Activated T-cell treated with anti-CD3 and anti-CD28 coated beads, Interleukin-2, amount 50 U/mL, for 72 hours (primary cell): Measurements from ENCODE around the gene SHISAL2B. TPM values are rescaled to one million over a fixed set of nuclear protein-coding genes. Genes with fewer than 3 reads are reported as not detected.
A peak's percentile ranks its signal among the peaks of the same experiment; 100 is the strongest.
"Not testable (repeated sequence)": the region's sequence is repeated elsewhere in the genome, so short reads cannot be mapped to it uniquely, and the experiment has no call there.

Experiments
- ATAC-seq, 2 donors: fragments of 150-1000 bp; cut with Tn5 transposase; replicated peaks in 1 of 2; 2 replicates each; pipeline ENCODE4 v1.10.0; 2021; ENCODE audit warnings: moderate library complexity in 2 of 2, mild to moderate bottlenecking in 1 of 2
- DNase-seq, 2 donors: peaks; one replicate each; pipeline ENCODE4 v3.0.0; 2021 to 2022; ENCODE audit warnings: mixed read lengths in 1 of 2
- H3K27ac Mint-ChIP-seq: one replicate; pipeline ENCODE4 v1.8.0; 2022; ENCODE audit warnings: mild to moderate bottlenecking, moderate library complexity, mixed read lengths
- H3K27me3 Mint-ChIP-seq: one replicate; pipeline ENCODE4 v1.8.0; 2022; ENCODE audit warnings: low read depth, mixed read lengths
- H3K36me3 Mint-ChIP-seq, 2 donors: one replicate each; pipeline ENCODE4 v1.8.0; 2022; ENCODE audit warnings: mixed read lengths in 2 of 2, mild to moderate bottlenecking in 1 of 2; ENCODE audit not compliant: insufficient read depth in 2 of 2
- H3K4me1 Mint-ChIP-seq: one replicate; pipeline ENCODE4 v1.8.0; 2022; ENCODE audit warnings: low read depth, mixed read lengths
- H3K4me3 Mint-ChIP-seq, 2 donors: one replicate each; pipeline ENCODE4 v1.8.0; 2022; ENCODE audit warnings: mild to moderate bottlenecking in 2 of 2, mixed read lengths in 2 of 2, moderate library complexity in 2 of 2
- H3K9me3 Mint-ChIP-seq, 2 donors: one replicate each; pipeline ENCODE4 v1.8.0; 2022; ENCODE audit warnings: mixed read lengths in 2 of 2
- total RNA-seq, 2 donors: library from RNA; stranded (reverse); gene quantifications; one replicate each; pipeline ENCODE4 v1.2.3, GENCODE V29; 2022

SHISAL2B gene
- total RNA-seq, 2 donors from 2014 or later: not detected

GRCh38 chr5:64671678-64672077 is 18.6 kb upstream of the SHISAL2B start:
- Mint-ChIP-seq H3K4me3 (no peak overlapping the region), H3K9me3 (no peaks in the 10 kb centered on the region), H3K4me1 (no peaks in the 10 kb centered on the region), H3K27me3 (peaks cover 13% of the 10 kb centered on the region), H3K36me3 (no peaks in the 10 kb centered on the region), H3K27ac (no peak overlapping the region)
- DNase-seq (no peak), ATAC-seq (no peak)

- H3K27me3 Mint-ChIP-seq: peaks cover 25% of the 10 kb centered on the region
- ATAC-seq (no peak), DNase-seq (no peak)
- no peak overlapping the region for H3K4me3 Mint-ChIP-seq
- no peaks in the 10 kb centered on the region for H3K4me1 Mint-ChIP-seq
- H3K36me3 Mint-ChIP-seq: no peaks in the 10 kb centered on the region
- no peaks in the 10 kb centered on the region for H3K9me3 Mint-ChIP-seq
- H3K27ac Mint-ChIP-seq: no peak overlapping the region
Observed at GRCh38 chr5:64678374-64678773, 11.9 kb upstream of the SHISAL2B start.

DNA sequence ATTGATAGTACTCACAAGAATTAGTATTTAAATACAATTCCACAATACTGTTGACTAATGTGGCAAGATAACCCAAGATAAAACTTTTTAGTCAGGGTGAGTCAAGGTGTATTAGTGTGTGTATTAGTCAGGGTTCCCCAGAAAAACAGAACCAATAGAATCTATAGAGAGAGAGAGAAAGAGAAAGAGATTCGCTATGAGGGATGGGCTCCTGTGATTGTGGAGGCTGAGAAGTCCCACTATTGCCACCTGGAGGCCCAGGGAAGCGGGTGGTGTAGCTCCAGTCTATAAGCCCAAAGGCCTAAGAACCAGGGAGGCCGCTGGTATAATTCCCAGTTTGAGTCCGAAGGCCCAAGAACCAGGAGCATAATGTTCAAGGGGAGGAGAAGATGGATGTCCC is 10.0 kb upstream of the SHISAL2B start:
- no peaks in the 10 kb centered on the region for H3K4me1 Mint-ChIP-seq
- H3K27me3 Mint-ChIP-seq: peaks cover 18% of the 10 kb centered on the region
- DNase-seq (no peak), ATAC-seq (no peak)
- H3K9me3 Mint-ChIP-seq: no peaks in the 10 kb centered on the region
- no peak overlapping the region for H3K27ac Mint-ChIP-seq
- no peaks in the 10 kb centered on the region for H3K36me3 Mint-ChIP-seq
- no peak overlapping the region for H3K4me3 Mint-ChIP-seq

- ATAC-seq: no peak
- no peak for DNase-seq
- Mint-ChIP-seq H3K4me3 (no peak overlapping the region), H3K27me3 (peaks cover 16% of the 10 kb centered on the region), H3K9me3 (no peaks in the 10 kb centered on the region), H3K4me1 (no peaks in the 10 kb centered on the region), H3K27ac (no peak overlapping the region), H3K36me3 (no peaks in the 10 kb centered on the region)
Observed at GRCh38 chr5:64682608-64683007, 7.7 kb upstream of the SHISAL2B start.

DNA sequence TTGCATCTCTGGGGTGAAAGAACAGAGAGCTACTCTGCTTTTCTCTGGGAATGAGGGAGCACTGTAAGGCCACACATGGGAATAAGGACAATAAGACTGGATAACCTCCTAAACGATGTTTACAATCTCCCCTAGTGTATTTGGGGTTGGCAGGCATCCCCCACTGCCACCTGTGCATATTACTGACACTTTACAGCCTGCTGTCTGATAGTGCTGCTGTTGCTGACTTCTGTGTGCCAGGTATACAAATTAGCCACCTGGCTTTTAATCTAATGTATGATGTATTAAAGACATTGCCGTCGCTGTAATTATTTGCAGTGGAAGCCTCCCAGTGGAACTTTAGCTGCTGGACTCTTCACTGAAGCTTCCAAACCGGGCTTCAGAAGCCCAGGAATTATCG is 4.4 kb upstream of the SHISAL2B start:
- no peaks in the 10 kb centered on the region for H3K36me3 Mint-ChIP-seq
- DNase-seq: no peak
- peaks cover 21% of the 10 kb centered on the region for H3K27me3 Mint-ChIP-seq
- peaks cover 8% of the 10 kb centered on the region for H3K4me1 Mint-ChIP-seq
- no peak overlapping the region for H3K27ac Mint-ChIP-seq
- H3K9me3 Mint-ChIP-seq: no peaks in the 10 kb centered on the region
- no peak for ATAC-seq
- H3K4me3 Mint-ChIP-seq: no peak overlapping the region

GRCh38 chr5:64688391-64688790 is 1.9 kb upstream of the SHISAL2B start:
- H3K4me1 Mint-ChIP-seq: peaks cover 8% of the 10 kb centered on the region
- H3K36me3 Mint-ChIP-seq: no peaks in the 10 kb centered on the region
- peaks cover 38% of the 10 kb centered on the region for H3K27me3 Mint-ChIP-seq
- H3K9me3 Mint-ChIP-seq: no peaks in the 10 kb centered on the region
- no peak overlapping the region for H3K4me3 Mint-ChIP-seq
- ATAC-seq (no peak), DNase-seq (no peak)
- no peak overlapping the region for H3K27ac Mint-ChIP-seq

- no peak for ATAC-seq
- no peak for DNase-seq
Observed at GRCh38 chr5:64688965-64689364, 1.3 kb upstream of the SHISAL2B start.

GRCh38 chr5:64690104-64690416 is 243 bp upstream of the SHISAL2B start:
- Mint-ChIP-seq H3K36me3 (no peaks in the 10 kb centered on the region), H3K4me1 (peaks cover 8% of the 10 kb centered on the region), H3K4me3 (peak overlapping the region; percentile 76 to 84), H3K27me3 (peaks cover 48% of the 10 kb centered on the region), H3K27ac (no peak overlapping the region), H3K9me3 (no peaks in the 10 kb centered on the region)
- ATAC-seq (no peak), DNase-seq (no peak)

More at GRCh38 chr5:64688965-64689364, 1.3 kb upstream of the SHISAL2B start:
- Mint-ChIP-seq H3K9me3 (no peaks in the 10 kb centered on the region), H3K27ac (no peak overlapping the region), H3K36me3 (no peaks in the 10 kb centered on the region), H3K4me3 (no peak overlapping the region), H3K27me3 (peaks cover 44% of the 10 kb centered on the region), H3K4me1 (peaks cover 8% of the 10 kb centered on the region)

DNA sequence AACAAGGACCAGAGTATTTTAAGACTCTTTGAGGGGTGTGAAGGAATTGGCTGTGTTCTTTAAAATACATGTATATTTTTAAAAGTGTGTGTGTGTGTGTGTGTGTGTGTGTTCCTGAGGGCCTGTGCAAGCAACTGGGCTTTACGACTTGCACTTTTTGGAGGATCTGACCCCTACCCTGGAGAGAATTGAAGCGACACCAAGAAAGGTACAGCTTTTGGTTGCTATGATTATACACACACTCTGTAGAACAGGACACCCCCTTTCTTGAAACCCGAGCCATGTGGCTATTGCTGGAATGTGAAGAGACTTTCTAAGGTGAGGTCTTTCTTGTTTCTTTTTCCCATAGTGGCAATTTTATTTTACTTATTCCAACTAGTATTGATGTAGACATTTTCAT is 988 bp downstream of the SHISAL2B start:
- no peak overlapping the region for H3K27ac Mint-ChIP-seq
- no peak overlapping the region for H3K4me3 Mint-ChIP-seq
- H3K9me3 Mint-ChIP-seq: no peaks in the 10 kb centered on the region
- ATAC-seq (no peak), DNase-seq (no peak)
- peaks cover 48% of the 10 kb centered on the region for H3K27me3 Mint-ChIP-seq
- H3K4me1 Mint-ChIP-seq: peaks cover 8% of the 10 kb centered on the region
- H3K36me3 Mint-ChIP-seq: no peaks in the 10 kb centered on the region

- no peak for ATAC-seq
- peaks cover 2 to 5% of the 10 kb centered on the region in 2 donors for H3K36me3 Mint-ChIP-seq
- H3K27ac Mint-ChIP-seq: no peak overlapping the region
- peaks cover 4 to 6% of the 10 kb centered on the region in 2 donors for H3K9me3 Mint-ChIP-seq
- H3K4me1 Mint-ChIP-seq: peaks cover 8% of the 10 kb centered on the region
- no peak overlapping the region for H3K4me3 Mint-ChIP-seq
- DNase-seq: no peak
- H3K27me3 Mint-ChIP-seq: peaks cover 45% of the 10 kb centered on the region
Observed at GRCh38 chr5:64693636-64694035, 3.3 kb downstream of the SHISAL2B start.

DNA sequence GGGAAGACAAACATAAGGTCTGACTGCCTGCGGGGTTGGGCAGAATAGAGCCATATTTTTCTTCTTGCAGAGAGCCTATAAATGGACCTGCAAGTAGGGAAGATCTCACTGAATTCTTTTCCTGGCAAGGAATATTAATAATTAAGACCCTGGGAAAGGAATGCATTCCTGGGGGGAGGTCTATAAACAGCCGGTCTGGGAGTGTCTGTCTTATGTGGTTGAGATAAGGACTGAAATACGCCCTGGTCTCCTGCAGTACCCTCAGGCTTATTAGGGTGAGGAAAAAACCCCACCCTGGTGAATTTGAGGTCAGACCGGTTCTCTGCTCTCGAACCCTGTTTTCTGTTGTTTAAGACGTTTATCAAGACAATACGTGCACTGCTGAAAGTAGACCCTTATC is 6.1 kb downstream of the SHISAL2B start:
- DNase-seq, H3K27ac Mint-ChIP-seq, H3K9me3 Mint-ChIP-seq, H3K4me3 Mint-ChIP-seq, H3K4me1 Mint-ChIP-seq, ATAC-seq, H3K36me3 Mint-ChIP-seq: not testable (repeated sequence)
- peaks cover 22% of the 10 kb centered on the region for H3K27me3 Mint-ChIP-seq

DNA sequence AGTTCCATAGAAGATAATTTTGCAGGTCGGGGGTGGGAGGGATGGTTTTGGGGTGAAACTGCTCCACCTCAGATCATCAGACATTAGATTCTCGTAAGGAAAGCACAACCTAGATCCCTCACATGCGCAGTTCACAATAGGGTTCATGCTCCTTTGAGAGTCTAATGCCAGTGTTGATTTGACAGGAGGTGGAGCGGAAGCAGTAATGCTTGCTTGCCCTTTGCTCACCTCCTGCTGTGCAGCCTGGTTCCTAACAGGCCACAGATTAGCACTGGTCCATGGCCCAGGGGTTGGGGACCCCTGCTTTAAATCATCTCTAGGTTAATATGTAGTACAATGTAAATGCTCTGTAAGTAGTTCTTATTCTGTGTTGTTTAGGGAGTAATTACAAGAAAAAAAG is 10.5 kb downstream of the SHISAL2B start:
- peaks cover 2 to 5% of the 10 kb centered on the region in 2 donors for H3K36me3 Mint-ChIP-seq
- no peak overlapping the region for H3K27ac Mint-ChIP-seq
- H3K4me1 Mint-ChIP-seq: no peaks in the 10 kb centered on the region
- ATAC-seq: no peak
- peaks cover 16% of the 10 kb centered on the region for H3K27me3 Mint-ChIP-seq
- no peak for DNase-seq
- no peak overlapping the region for H3K4me3 Mint-ChIP-seq
- peaks cover 4 to 6% of the 10 kb centered on the region in 2 donors for H3K9me3 Mint-ChIP-seq

- not testable (repeated sequence) for DNase-seq, H3K4me3 Mint-ChIP-seq, H3K27ac Mint-ChIP-seq, H3K9me3 Mint-ChIP-seq, ATAC-seq, H3K36me3 Mint-ChIP-seq, H3K4me1 Mint-ChIP-seq
- H3K27me3 Mint-ChIP-seq: peaks cover 23% of the 10 kb centered on the region
Observed at GRCh38 chr5:64706074-64706473, 15.8 kb downstream of the SHISAL2B start.

DNA sequence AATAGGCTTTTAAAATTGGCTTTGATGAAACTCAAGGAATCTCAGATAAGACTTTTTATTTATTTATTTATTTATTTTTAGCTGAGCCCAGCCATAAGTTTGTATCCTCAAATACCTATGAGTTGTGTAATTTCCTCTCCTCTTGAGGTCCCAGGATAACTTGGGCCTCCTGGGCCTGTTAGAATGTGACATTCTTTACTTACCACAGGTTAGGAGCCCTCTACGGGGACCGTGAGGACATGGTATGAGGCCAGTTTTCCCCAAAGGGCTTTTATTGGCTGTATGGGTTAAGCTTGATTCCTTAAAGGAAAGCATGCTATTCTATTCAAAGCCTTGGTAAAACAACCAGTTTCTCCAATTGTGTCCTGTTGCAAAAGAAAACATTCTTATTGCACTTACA is 16.9 kb downstream of the SHISAL2B start:
- H3K36me3 Mint-ChIP-seq: no peaks in the 10 kb centered on the region
- no peak overlapping the region for H3K4me3 Mint-ChIP-seq
- peaks cover 23% of the 10 kb centered on the region for H3K27me3 Mint-ChIP-seq
- ATAC-seq (no peak), DNase-seq (no peak)
- H3K4me1 Mint-ChIP-seq: no peaks in the 10 kb centered on the region
- no peak overlapping the region for H3K27ac Mint-ChIP-seq
- no peaks in the 10 kb centered on the region for H3K9me3 Mint-ChIP-seq
